ENCODE data around the gene BTBD7.

The BTBD7 gene

DNA sequence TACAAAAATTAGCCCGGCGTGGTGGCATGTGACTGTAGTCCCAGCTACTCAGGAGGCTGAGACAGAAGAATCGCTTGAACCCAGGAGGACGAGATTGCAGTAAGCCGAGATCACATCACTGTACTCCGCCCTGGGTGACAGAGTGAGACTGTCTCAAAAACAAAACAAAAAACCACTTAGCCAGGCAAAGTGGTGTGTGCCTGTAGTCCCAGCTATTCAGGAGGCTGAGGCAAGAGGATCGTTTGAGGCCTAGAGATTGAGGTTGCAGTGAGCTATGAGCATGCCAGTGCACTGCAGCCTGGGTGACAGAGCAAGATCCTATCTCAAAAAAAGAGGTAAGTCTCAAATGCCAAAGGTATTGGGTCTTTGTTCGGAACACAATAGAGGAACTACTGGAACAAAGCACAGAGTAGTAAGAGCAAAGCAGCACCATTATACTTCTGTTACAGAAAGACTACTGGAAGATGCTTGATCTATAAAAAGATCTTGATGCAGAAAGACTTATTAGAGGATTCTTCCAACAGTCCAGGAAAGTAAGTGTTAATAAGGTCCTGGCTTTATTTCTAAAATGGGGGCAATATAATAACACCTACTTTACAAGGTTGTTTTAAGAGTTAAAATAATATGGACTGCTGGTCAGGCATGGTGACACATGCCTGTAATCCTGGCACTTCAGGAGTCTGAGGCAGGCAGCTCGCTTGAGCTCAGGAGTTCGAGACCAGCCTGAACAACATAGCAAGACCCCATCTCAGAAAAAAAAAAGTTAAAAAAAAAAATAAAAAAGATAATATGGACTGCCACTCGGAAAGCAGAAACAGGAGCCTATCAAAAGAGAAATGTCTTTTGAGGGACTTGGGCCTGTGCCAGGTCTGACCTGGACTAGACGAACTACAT, 29.9 kb downstream of the BTBD7 start:
- DNase-seq = no peak

- DNase-seq = no peak
Observed at GRCh38 chr14:93301821-93302447, 30.9 kb downstream of the BTBD7 start.

- no peak for DNase-seq
Observed at GRCh38 chr14:93299866-93300265, 33.0 kb downstream of the BTBD7 start.

DNA sequence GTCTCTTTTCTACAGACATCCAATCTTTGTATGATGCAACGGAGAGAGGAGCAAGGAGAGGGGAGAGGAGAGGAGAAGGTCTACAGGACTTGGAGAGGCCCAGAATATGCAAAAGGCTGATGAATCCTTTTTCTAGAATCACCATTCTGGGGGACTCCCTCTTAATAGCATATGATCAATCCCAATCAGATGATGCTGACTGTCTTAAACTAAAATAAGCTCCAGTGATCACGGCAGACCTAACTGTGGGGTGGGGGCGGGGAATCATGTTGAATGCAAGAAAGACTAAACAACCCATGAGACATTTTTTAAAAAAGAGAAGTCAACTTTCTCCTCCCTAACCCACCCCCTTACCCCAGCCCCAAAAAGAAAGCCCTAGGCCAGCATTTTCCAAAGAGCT, 33.4 kb downstream of the BTBD7 start:
- DNase-seq = no peak

DNA sequence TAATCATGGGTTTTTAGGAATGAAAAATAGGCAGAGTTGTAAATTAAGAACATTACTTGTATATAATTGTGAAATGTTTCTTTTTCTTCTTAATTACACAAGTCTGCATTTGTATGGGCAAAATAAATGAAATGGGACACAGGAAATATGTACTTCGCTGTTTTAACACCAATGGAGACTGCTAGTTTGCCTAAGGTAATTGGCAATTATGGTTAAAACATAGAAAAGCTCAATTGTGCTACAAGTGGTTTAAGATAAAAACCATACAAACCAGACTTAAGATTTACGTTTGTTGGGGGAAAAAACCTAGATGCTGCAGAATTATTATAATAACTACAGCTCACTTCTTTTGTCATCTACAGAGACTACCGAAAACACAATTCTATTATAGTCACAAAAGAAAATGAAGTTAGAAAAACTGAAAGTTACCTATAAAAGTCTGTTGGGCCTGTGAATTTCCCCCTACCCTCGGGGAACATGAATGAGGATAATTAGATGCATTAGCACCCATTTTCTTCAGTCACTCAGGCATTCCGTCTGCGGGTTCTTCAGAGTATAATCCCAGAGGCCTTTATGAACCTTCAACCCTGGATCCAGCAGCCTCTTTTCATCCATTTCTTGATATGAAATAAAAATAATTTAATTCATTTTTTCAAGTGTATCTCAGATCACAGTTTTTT, 37.2 kb downstream of the BTBD7 start:
- DNase-seq = no peak

DNA sequence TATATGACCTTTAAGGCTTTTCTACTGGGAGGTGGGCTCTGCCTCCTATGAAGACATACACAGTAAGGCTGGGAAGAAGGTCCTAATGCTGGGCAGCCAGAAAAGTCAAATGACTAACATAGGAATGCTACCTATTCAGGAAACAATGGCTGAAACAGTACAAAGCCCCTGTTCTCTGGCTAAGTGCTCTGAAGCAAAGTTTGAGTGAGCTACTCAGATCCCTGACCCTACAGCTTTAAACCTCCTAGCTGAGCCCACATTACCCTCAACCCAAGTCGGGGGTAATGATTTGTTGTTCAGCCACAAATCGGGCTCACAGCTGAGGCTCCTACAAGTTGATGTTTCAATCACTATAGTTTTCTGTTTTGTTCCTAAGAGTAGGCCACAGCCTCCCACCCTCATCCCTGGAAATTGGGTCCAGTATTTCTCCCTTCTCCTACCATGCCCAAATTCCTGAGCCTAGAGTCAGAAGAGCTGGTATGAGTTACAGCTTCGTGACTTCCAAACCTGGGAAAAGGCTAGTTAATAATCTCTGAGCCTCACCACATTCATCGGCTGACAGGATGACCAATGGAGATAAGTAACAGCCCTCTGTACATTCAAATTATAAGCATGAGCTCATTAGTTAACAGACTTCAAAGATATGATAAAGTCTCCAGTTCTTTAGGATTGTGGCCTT, 46.5 kb downstream of the BTBD7 start:
- no peak for DNase-seq

DNA sequence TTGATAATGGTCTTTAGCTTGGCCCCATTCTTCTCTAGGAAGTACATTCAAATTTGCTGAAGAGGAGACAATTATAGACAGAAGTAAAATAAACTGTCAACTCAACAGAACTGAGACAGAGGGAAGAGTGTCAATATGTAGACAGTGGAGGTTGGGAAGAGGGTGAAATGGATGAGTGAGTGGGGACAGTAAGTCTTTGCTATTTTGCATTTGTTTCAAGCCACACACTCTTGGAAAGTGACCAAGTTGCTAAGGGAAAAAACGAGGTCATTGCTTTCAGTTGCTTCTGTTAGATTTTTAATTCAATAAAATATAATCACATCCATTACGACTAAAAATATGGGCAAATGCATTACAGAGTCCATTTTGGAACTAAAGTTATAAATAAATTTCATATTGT, 47.8 kb downstream of the BTBD7 start:
- DNase-seq = no peak

GRCh38 chr14:93281937-93282336, 50.9 kb downstream of the BTBD7 start:
- DNase-seq = no peak

DNA sequence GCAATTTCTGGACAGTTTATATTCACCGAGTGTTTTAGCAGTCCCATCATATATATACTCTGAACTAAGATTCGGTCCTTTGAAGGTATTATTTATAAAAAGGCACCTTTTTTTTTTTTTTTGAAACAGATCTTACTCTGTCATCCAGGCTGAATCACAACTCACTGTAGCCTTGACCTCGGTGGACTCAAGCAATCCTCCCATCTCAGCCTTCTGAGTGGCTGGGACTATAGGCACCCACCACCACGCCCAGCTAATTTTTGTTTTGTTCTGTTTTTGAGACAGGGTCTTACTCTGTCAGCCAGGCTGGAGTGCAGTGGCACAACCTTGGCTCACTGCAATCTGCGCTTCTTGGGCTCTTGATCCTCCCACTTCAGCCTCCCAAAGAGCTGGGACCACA, 52.1 kb downstream of the BTBD7 start:
- DNase-seq = no peak

- DNase-seq = no peak
Observed at GRCh38 chr14:93276031-93276716, 56.7 kb downstream of the BTBD7 start.

DNA sequence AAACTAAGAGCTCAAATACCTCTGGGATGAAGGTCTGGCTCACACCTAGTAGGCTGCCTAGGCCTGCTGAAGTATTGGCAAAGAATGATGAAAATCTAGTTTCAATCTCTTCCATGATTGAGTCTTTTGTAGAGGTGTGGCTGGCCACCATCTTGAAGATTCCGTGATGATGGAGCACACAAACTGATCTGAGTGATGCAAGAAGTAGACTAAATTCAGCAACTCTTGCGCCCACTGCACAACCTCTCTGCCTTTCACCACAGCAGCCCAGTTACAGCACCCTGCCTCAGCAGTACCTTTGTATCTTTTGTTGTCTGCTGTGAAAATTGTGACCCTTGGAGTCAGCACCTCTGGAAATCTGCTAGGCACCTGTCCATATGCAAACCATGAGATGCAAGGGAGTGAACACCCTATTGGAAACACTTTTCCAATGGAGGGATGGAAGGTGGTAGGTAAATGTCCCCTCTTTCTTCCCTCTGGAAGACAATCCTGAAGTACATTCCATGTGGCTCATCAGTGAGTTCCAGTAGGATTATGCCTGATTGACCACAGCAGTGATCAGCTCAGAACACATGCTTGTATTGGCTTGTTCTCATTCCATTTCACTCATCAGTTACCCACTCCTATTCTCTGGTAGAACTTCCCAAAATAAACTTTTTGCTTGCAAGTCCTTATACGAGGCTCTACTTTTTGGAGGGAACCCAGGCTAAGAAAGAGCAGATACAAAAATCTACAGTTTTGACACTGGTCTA, 58.6 kb downstream of the BTBD7 start:
- DNase-seq = no peak

- DNase-seq = no peak
Observed at GRCh38 chr14:93271111-93271510, 61.7 kb downstream of the BTBD7 start.

- no peak for DNase-seq
Observed at GRCh38 chr14:93269341-93270068, 63.3 kb downstream of the BTBD7 start.

- no peak for DNase-seq
Observed at GRCh38 chr14:93268406-93268805, 64.4 kb downstream of the BTBD7 start.

DNA sequence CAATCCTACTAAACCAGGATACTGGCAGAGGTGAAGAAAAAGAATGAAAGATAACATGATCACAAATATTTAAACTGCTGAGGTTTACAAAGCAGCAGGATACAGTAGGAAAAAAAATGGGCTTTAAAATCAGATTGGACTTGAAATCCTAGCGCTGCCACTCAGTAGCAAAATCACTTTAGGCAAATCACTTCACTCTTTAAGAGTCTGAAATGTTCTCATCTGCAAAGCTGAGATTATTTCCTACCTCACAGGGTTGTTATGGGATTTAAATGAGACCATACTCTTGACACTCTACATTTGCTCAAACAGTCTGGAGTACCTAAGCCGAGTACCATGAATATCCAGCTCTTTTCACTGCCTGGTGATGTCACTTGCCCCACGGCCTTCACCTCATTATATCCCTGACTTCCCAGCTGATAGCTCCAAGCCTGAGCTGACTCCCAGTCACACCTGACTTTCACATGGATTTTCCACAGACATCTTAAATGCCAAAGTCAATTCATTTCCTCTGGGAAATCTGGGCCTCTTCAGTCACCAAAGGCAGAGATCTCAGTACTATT, 65.6 kb downstream of the BTBD7 start:
- DNase-seq = no peak

DNA sequence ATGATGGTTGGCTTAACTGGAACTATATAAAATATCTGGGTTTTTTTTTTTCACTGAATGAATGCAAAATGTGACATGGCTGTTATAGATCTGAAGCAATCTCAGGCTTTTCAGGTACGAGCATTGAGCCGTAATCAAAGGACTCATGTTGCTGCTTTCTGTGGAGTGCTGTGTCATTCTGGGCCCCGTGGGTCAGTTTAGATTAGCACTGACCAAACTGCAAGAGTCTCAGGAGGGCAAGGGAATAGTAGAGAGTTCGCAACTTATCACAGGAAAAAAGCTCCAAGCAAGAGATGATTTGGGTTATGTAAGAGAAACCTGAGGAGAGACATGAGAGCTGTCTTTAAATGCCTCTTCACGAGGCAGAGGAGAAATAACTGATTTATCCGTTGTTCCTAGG, 66.7 kb downstream of the BTBD7 start:
- DNase-seq = no peak

DNA sequence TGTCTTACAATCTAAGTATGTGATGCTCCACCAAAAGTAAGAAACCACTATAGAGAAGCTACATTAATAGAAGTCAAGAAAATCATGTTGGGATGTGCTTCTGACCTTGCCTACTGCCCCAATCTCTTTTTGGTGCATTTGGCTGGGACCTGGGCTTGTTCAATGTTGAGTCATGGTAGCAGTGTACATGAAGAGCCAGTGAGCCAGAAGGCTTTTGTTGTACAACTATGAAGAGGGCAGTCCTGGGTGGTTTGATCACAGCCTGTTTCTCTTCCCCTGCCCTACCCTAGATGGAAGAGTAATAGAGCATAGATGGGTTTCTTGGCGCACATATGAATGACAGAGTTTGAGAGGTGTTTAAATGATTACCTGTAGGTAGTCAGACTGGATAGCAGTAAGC, 69.4 kb downstream of the BTBD7 start:
- no peak for DNase-seq

DNA sequence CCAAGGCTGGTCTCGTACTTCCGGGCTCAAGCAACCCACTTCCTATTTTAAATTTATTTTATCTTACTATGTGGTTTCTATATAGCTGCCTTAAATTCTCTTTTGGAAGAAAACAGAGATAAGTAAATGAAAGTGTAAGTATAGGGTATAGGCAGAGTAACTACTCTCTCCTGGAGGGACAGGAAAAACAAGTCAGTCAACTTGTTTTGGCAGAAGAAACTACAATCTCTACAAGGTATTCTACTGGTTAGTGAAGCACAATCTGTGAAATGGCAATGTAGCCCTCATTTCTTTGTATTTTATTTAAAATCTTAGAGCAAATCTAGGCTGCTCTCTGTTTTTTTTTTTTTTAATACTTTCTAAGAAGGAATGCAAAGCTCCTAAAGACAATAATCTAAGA, 70.4 kb downstream of the BTBD7 start:
- DNase-seq = no peak

- DNase-seq = no peak
Observed at GRCh38 chr14:93249128-93249831, 83.6 kb downstream of the BTBD7 start.

DNA sequence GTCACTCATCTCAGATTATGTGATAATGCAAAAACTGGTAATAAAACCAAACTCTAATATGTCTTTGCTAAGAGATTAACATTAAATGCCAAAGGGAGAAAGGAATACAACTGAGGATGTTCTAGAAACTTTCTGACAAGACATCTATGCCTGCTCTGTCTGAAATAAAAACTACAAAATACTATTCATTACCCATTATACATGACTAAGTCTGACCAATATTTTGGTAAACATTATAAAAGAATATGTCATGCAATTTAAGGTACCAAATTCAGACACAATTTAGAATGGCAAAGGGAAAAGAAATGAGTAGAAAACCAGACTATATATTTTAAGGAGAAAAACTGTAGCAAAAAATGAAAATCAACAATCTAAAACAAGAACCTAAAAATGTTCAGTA, 86.3 kb downstream of the BTBD7 start:
- no peak for DNase-seq

All from NCI-H2171 (cell line).